IMR-90 (cell line): ENCODE measurements around the gene ETFDH. TPM values are rescaled to one million over a fixed set of nuclear protein-coding genes. Genes with fewer than 3 reads are reported as not detected.

Source experiments
- ATAC-seq: fragments of 200-7000 bp; cut with Tn5 transposase; 2 replicates; pipeline ENCODE4 v1.9.1; 2020; ENCODE audit warnings: low read depth, mild to moderate bottlenecking, moderate library complexity
- BruUV-seq: library from RNA; stranded (reverse); fragments of 400-500 nt; replicated peaks from 2 replicates; lab custom pipeline; 2021; lab: Mats Ljungman, UMichigan
- CTCF ChIA-PET: fragments of 300-600 bp; formaldehyde crosslinking; extraction: SDS; loops from one replicate; lab custom pipeline; 2021; ENCODE audit warnings: antibody characterized with exemption; lab: Yijun Ruan, JAX
- POLR2A ChIA-PET: fragments of 300-600 bp; sonication (Branson Sonifier 250); formaldehyde crosslinking; loops from one replicate; lab custom pipeline; 2022; ENCODE audit warnings: antibody characterized with exemption; ENCODE audit not compliant: unreplicated experiment; lab: Charles Lee
- DNase-seq: peaks from one replicate; pipeline ENCODE4 v3.0.0; 2013
- H2AFZ ChIP-seq: replicated peaks from 2 replicates; pipeline ENCODE3; 2013; ENCODE audit warnings: low read length, mild to moderate bottlenecking; ENCODE audit not compliant: poor library complexity
- H2AK5ac ChIP-seq: 2 replicates; pipeline ENCODE4 v1.6.1; 2013; ENCODE audit warnings: low read depth, low read length, inconsistent platforms
- H2AK9ac ChIP-seq: replicated peaks from 2 replicates; pipeline ENCODE3; 2013; ENCODE audit warnings: mild to moderate bottlenecking, low read depth, low read length, moderate library complexity; ENCODE audit not compliant: poor library complexity
- H2BK120ac ChIP-seq: 2 replicates; pipeline ENCODE4 v1.6.1; 2013; ENCODE audit warnings: low read depth, low read length, inconsistent platforms
- H2BK15ac ChIP-seq: 3 replicates; pipeline ENCODE4 v1.6.1; 2013; ENCODE audit warnings: low read depth, low read length, inconsistent platforms
- H2BK20ac ChIP-seq: 2 replicates; pipeline ENCODE4 v1.6.1; 2013; ENCODE audit warnings: low read depth, mild to moderate bottlenecking, inconsistent platforms, low read length, moderate library complexity
- H2BK5ac ChIP-seq: 2 replicates; pipeline ENCODE4 v1.6.1; 2013; ENCODE audit warnings: mild to moderate bottlenecking, low read depth, low read length, inconsistent platforms; ENCODE audit not compliant: poor library complexity, severe bottlenecking
- H3K14ac ChIP-seq: replicated peaks from 2 replicates; pipeline ENCODE4 v1.6.1; 2013; ENCODE audit warnings: low read depth, low read length, inconsistent platforms
- H3K18ac ChIP-seq: 2 replicates; pipeline ENCODE4 v1.6.1; 2013; ENCODE audit warnings: low read depth, low read length, control low read depth
- H3K23ac ChIP-seq: 2 replicates; pipeline ENCODE4 v1.6.1; 2013; ENCODE audit warnings: low read depth, low read length, inconsistent platforms
- H3K27ac ChIP-seq: 2 replicates; pipeline ENCODE4 v1.5.1; 2013; ENCODE audit warnings: mild to moderate bottlenecking, control low read depth, low read length; ENCODE audit not compliant: insufficient read depth
- H3K27me3 ChIP-seq: 2 replicates; pipeline ENCODE4 v1.6.1; 2013; ENCODE audit warnings: low read length; ENCODE audit not compliant: control insufficient read depth, insufficient read depth
- H3K36me3 ChIP-seq: 2 replicates; pipeline ENCODE4 v1.6.1; 2013; ENCODE audit warnings: low read length, mixed read lengths; ENCODE audit not compliant: control insufficient read depth, insufficient read depth
- H3K4ac ChIP-seq: 2 replicates; pipeline ENCODE4 v1.6.1; 2013; ENCODE audit warnings: low read depth, low read length, inconsistent platforms
- H3K4me1 ChIP-seq: 2 replicates; pipeline ENCODE4 v1.6.1; 2013; ENCODE audit warnings: low read length, mixed read lengths; ENCODE audit not compliant: control insufficient read depth, insufficient read depth
- H3K4me2 ChIP-seq: 2 replicates; pipeline ENCODE4 v1.6.1; 2013; ENCODE audit warnings: low read depth, mild to moderate bottlenecking, control low read depth, low read length, moderate library complexity
- H3K4me3 ChIP-seq: 2 replicates; pipeline ENCODE4 v1.5.1; 2013; ENCODE audit warnings: low read depth, mild to moderate bottlenecking, control low read depth, low read length, moderate library complexity; ENCODE audit not compliant: insufficient read depth
- H3K56ac ChIP-seq: 2 replicates; pipeline ENCODE4 v1.6.1; 2013; ENCODE audit warnings: low read length, inconsistent platforms; ENCODE audit not compliant: insufficient read depth; ENCODE audit errors: extremely low read depth
- H3K79me1 ChIP-seq, 2 experiments: 2 replicates each; pipeline ENCODE4 v1.6.1; 2013; ENCODE audit warnings: low read length in 2 of 2, inconsistent platforms in 1 of 2, low read depth in 1 of 2
- H3K9ac ChIP-seq: 2 replicates; pipeline ENCODE4 v1.6.1; 2013; ENCODE audit warnings: low read depth, low read length, control low read depth
- H3K9me1 ChIP-seq: 2 replicates; pipeline ENCODE4 v1.6.1; 2013; ENCODE audit warnings: low read length, inconsistent platforms; ENCODE audit not compliant: insufficient read depth
- H3K9me3 ChIP-seq: 2 replicates; pipeline ENCODE4 v1.6.1; 2013; ENCODE audit warnings: low read length; ENCODE audit not compliant: control insufficient read depth, insufficient read depth
- H4K20me1 ChIP-seq: 2 replicates; pipeline ENCODE4 v1.6.1; 2013; ENCODE audit warnings: low read length, inconsistent platforms; ENCODE audit not compliant: insufficient read depth
- H4K5ac ChIP-seq: 2 replicates; pipeline ENCODE4 v1.6.1; 2013; ENCODE audit warnings: mild to moderate bottlenecking, low read depth, low read length, control low read depth
- H4K8ac ChIP-seq, 2 experiments: 2 replicates each; pipeline ENCODE4 v1.6.1; 2013; ENCODE audit warnings: low read depth in 2 of 2, low read length in 2 of 2, control low read depth in 1 of 2, inconsistent platforms in 1 of 2
- H4K91ac ChIP-seq: 2 replicates; pipeline ENCODE4 v1.6.1; 2013; ENCODE audit warnings: low read depth, low read length, inconsistent platforms; ENCODE audit not compliant: insufficient read depth
- CTCF ChIP-seq: conservative IDR thresholded peaks from 2 replicates; pipeline ENCODE4 v1.5.1; 2012; ENCODE audit warnings: mild to moderate bottlenecking, low read depth, low read length, improper control_type of control experiment
- RAD21 ChIP-seq: IDR thresholded peaks from 2 replicates; pipeline ENCODE4 v1.6.1; 2012; ENCODE audit warnings: low read length, improper control_type of control experiment
- RFX5 ChIP-seq: IDR thresholded peaks from 2 replicates; pipeline ENCODE4 v1.8.0; 2012; ENCODE audit warnings: low read depth, mild to moderate bottlenecking, low read length, moderate library complexity
- WGBS, 2 experiments: methylation state at CpG; one replicate each; pipeline versions ENCODE4 v1.1.5 to v1.1.7; 2013; ENCODE audit warnings: missing lambda C conversion rate in 2 of 2; ENCODE audit not compliant: insufficient read length in 1 of 2; ENCODE audit errors: extremely low coverage in 2 of 2; 5-methylcytosine and 5-hydroxymethylcytosine counted together
- dilution Hi-C: fragments of 300-500 bp; cut with HindIII; formaldehyde crosslinking; loops from one replicate; pipeline ENCODE4 v1.14.3; 2018; ENCODE audit warnings: low sequenced_read_pairs; ENCODE audit not compliant: unreplicated experiment
- in situ Hi-C: fragments of 300-500 bp; cut with MboI; formaldehyde crosslinking; loops from 3 replicates; pipeline ENCODE4 v1.14.3; 2019; ENCODE audit warnings: low sequenced_read_pairs, inconsistent platforms, mixed read lengths
- intact Hi-C: fragments of 100-400 bp; cut with micrococcal nuclease; formaldehyde crosslinking; loops from 2 replicates; pipeline ENCODE4 v1.10.0; 2022
- polyA plus RNA-seq, 3 experiments: library from polyadenylated mRNA; depleted of rRNA; stranded (reverse); fragments of >200 nt; gene quantifications; 2 replicates each; pipeline ENCODE4 v1.2.3, GENCODE V29; 2012; ENCODE audit warnings: low replicate concordance in 1 of 3
- total RNA-seq: library from RNA; depleted of rRNA; stranded (reverse); fragments of >200 nt; gene quantifications from 2 replicates; pipeline ENCODE4 v1.2.3, GENCODE V29; 2012
- TF ChIP-seq, protein P1 (sequence below): fragments of 150-350 bp; IDR thresholded peaks from 2 replicates; pipeline ENCODE4 v1.6.1; 2016; ENCODE audit warnings: low read depth, mild to moderate bottlenecking, low read length, moderate library complexity, borderline replicate concordance

ETFDH gene
- total and polyA plus RNA-seq, 2 of the 4 experiments (the other 2 are of a cell fraction), result 14.0 to 19.1 TPM

DNA sequence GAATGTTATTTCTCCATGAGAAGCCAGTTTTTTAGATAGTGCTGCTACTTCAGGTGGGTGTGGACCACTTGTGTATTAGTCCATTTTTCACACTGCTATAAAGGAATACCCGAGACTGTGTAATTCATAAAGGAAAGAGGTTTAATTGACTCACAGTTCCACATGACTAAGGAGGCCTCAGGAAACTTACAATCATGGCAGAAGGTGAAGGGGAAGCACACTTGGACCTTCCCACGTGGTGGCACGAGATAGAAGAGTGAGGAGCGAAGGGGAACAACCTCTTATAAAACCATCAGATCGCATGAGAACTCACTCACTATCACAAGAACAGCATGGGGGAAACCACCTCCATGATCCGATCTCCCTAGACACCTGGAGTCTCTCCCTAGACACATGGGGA is 54.5 kb downstream of the ETFDH start:
- CTCF ChIA-PET, result interaction anchor here (2.3 kb wide), 1 partner anchor 11 kb away, joined by 5 read pairs; no protein-coding TSS in a partner anchor
- Histone ChIP-seq H2AK5ac (no peak overlapping the region), H3K4ac (no peak overlapping the region), H2BK5ac (no peak overlapping the region), H4K8ac (no peak overlapping the region), H2AK9ac (no peak overlapping the region), H3K79me1 (peaks cover 5 to 10% of the 10 kb centered on the region in 2 experiments), H3K4me2 (no peak overlapping the region), H3K9me3 (no peaks in the 10 kb centered on the region), H3K14ac (no peak overlapping the region), H3K18ac (no peak overlapping the region), H4K20me1 (no peaks in the 10 kb centered on the region), H2BK120ac (no peak overlapping the region), H2BK20ac (no peak overlapping the region), H3K36me3 (no peaks in the 10 kb centered on the region), H3K56ac (no peak overlapping the region), H2BK15ac (no peak overlapping the region), H3K27ac (no peak overlapping the region), H4K91ac (no peak overlapping the region), H4K5ac (no peak overlapping the region), H3K27me3 (peaks cover 8% of the 10 kb centered on the region), H3K23ac (no peak overlapping the region), H3K9me1 (no peaks in the 10 kb centered on the region; the same call in none of the 2 replicates), H2AFZ (no peak overlapping the region), H3K4me1 (no peaks in the 10 kb centered on the region; the same call in 1 of the 2 replicates), H3K4me3 (no peak overlapping the region), H3K9ac (no peak overlapping the region)
- DNase-seq (no peak), ATAC-seq (no peak)
- no peak for TF ChIP-seq RAD21
- TF ChIP-seq, protein P1, sequence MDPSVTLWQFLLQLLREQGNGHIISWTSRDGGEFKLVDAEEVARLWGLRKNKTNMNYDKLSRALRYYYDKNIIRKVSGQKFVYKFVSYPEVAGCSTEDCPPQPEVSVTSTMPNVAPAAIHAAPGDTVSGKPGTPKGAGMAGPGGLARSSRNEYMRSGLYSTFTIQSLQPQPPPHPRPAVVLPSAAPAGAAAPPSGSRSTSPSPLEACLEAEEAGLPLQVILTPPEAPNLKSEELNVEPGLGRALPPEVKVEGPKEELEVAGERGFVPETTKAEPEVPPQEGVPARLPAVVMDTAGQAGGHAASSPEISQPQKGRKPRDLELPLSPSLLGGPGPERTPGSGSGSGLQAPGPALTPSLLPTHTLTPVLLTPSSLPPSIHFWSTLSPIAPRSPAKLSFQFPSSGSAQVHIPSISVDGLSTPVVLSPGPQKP, result no peak
- TF ChIP-seq CTCF, result no peak
- TF ChIP-seq RFX5, result no peak
- BruUV-seq, result no TSS peak
- in situ Hi-C loops, result loop anchor here (5.0 to 10.0 kb wide), 3 partner anchors 121 to 718 kb away; no protein-coding TSS in a partner anchor
- WGBS, 2 experiments, result no CpG with 5 or more reads among the region's 6 CpGs
- POLR2A ChIA-PET, result no interaction called here
- intact Hi-C loops, result no loop called here
- dilution Hi-C loops, result no loop called here
